ENCODE measurements around the gene XIRP1.

- TF ChIP-seq, protein P1, sequence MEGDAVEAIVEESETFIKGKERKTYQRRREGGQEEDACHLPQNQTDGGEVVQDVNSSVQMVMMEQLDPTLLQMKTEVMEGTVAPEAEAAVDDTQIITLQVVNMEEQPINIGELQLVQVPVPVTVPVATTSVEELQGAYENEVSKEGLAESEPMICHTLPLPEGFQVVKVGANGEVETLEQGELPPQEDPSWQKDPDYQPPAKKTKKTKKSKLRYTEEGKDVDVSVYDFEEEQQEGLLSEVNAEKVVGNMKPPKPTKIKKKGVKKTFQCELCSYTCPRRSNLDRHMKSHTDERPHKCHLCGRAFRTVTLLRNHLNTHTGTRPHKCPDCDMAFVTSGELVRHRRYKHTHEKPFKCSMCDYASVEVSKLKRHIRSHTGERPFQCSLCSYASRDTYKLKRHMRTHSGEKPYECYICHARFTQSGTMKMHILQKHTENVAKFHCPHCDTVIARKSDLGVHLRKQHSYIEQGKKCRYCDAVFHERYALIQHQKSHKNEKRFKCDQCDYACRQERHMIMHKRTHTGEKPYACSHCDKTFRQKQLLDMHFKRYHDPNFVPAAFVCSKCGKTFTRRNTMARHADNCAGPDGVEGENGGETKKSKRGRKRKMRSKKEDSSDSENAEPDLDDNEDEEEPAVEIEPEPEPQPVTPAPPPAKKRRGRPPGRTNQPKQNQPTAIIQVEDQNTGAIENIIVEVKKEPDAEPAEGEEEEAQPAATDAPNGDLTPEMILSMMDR (IDR thresholded peaks at IDR 0.05; ENCODE audit: low read depth, low read length) = no peak
- TF ChIP-seq EZH2phosphoT487 (IDR thresholded peaks at IDR 0.05; ENCODE audit: low read depth) = no peak
Measured at GRCh38 chr3:39192490-39193092, at the start of gene XIRP1.

Data from OCI-LY3 (cell line).